ENCODE results near the gene PHC3.

DNA sequence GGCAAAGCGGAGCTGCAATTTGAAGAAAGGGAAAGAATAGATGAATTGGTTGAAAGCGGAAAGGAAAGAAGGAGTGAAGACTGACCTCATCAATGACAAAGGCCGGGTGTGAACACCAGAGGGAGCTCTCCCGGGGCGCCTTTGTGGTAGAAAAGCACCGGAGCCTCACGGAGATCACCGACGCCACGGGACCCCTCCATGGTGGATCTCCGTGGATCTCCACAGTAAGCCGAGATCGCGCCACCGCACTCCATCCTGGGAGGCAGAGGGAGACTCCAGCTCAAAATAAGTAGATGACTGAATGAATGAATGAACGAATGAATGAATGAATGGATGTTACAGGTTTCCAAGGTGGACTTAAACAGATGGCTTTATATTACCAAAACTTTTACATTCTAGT is 118.8 kb downstream of the PHC3 start:
- TF ChIP-seq POLR2AphosphoS5 (IDR thresholded peaks at IDR 0.05; ENCODE audit: low read depth, low read length) (no peak), TAF1 (IDR thresholded peaks at IDR 0.05; ENCODE audit: borderline replicate concordance, insufficient read depth, low read length) (no peak)
- TF ChIP-seq, protein P1, sequence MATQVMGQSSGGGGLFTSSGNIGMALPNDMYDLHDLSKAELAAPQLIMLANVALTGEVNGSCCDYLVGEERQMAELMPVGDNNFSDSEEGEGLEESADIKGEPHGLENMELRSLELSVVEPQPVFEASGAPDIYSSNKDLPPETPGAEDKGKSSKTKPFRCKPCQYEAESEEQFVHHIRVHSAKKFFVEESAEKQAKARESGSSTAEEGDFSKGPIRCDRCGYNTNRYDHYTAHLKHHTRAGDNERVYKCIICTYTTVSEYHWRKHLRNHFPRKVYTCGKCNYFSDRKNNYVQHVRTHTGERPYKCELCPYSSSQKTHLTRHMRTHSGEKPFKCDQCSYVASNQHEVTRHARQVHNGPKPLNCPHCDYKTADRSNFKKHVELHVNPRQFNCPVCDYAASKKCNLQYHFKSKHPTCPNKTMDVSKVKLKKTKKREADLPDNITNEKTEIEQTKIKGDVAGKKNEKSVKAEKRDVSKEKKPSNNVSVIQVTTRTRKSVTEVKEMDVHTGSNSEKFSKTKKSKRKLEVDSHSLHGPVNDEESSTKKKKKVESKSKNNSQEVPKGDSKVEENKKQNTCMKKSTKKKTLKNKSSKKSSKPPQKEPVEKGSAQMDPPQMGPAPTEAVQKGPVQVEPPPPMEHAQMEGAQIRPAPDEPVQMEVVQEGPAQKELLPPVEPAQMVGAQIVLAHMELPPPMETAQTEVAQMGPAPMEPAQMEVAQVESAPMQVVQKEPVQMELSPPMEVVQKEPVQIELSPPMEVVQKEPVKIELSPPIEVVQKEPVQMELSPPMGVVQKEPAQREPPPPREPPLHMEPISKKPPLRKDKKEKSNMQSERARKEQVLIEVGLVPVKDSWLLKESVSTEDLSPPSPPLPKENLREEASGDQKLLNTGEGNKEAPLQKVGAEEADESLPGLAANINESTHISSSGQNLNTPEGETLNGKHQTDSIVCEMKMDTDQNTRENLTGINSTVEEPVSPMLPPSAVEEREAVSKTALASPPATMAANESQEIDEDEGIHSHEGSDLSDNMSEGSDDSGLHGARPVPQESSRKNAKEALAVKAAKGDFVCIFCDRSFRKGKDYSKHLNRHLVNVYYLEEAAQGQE (IDR thresholded peaks at IDR 0.05; ENCODE audit: insufficient read depth in 1 of 2, low read depth in 2 of 2, low read length in 2 of 2): no peak
